GM19452 (cell line): ENCODE measurements around the gene FNBP1L.

Experiments
- ATAC-seq: cut with Tn5 transposase; IDR thresholded peaks from one replicate; pipeline ENCODE4 v1.9.1; 2021; ENCODE audit not compliant: unreplicated experiment

The FNBP1L gene

GRCh38 chr1:93591291-93591675, 143.4 kb downstream of the FNBP1L start:
- peak; percentile 27 for ATAC-seq

DNA sequence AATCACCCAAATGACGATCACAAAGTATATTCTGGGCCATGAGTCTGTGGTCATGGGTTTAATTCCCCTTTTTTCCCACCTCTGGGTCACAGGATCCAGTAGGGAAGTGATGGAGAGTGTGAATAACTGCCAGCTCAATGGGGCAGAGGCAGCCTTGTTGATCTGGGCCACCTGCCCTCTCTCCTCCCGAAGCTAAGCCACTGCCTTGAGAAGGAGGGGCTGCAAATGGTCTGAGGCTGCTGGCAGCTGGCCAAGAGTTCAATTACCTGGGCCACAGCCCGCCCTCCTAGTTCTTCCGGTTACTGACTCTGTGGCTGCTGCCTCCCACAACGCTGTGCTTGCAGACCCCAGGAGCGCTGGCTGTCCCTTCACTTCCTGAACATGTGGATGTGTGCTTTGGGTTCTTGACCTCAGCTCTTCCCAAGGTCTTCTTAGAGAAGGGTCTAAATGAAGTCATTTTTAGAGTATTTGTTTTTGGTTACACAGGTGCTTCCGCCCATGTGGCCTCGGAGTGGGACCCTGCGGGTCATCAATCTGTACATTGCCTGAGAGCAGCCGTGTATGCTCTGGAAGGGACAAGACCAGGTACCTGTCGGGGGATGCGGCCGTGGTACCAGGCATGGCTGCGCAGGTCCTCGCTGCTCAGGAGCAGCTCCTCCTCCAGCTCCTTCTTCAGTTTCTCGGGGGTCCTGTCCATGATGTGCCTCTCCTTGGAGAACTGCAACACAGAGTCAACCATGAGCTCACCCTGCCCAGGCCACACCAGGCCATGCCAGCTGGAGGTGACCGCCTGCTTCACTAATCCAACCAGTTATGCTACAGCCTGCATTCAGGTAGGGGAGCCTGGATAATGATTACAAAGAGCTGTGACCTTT, 144.0 kb downstream of the FNBP1L start:
- peak; percentile 83 for ATAC-seq

- ATAC-seq: no peak
Measured at GRCh38 chr1:93592551-93592949, 144.6 kb downstream of the FNBP1L start.

DNA sequence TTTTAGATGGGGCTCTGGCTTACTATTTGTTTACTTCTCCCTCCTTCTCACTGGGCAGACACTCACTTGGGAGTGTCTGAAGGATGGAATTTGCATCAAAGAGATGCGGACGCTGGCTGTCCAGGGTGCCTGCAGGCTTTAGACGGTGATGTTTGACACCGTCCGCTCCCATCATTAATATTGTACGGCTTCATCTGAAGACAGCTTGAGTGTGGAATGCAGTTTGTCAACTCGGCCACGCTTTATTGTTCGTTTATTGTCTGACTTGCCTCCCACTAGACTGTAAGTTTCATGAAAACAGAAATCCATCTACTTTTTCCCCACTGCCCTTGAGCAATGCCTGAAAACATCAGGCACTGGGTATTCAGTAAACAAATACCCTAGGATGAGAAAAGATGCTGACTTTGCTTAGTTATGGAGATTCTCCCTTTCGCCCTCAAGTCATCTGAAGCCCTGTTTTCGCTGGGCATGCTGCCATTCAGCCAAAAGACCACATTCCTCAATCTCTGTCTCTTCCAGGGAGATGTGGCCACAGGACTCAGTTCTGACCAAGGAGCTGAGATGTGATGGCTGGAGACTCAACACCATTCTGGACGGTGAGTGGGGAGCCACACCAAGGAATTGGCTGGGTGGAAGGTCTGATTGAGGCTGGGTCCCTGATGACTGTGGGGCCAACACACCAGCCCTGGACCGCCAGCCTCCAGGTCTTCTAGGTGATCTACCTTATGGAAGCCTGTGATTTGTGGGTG, 146.1 kb downstream of the FNBP1L start:
- ATAC-seq: no peak

GRCh38 chr1:93594603-93594880, 146.6 kb downstream of the FNBP1L start:
- no peak for ATAC-seq

DNA sequence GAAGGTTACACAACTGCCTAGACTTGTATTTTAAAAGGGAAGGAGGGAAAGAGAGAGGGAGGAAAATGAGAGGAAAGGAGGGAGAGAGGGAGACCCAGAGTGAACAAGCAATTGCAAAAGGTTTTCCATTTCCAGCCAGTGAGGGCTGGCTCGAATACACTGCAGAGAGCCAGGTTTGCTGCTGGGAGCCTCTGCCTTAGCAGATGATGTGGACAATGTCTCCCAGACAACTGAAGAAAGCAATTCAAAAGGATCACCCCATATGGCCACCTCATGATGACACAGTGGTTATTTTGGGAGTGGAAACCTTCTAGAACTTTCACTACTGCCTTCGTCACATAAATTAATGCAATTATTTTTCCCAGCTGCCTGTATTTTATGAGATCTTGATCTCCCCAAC, 147.3 kb downstream of the FNBP1L start:
- no peak for ATAC-seq

- no peak for ATAC-seq
Measured at GRCh38 chr1:93595743-93596142, 147.8 kb downstream of the FNBP1L start.

GRCh38 chr1:93596329-93597089, 148.6 kb downstream of the FNBP1L start:
- ATAC-seq: no peak

GRCh38 chr1:93597709-93598108, 149.8 kb downstream of the FNBP1L start:
- no peak for ATAC-seq

DNA sequence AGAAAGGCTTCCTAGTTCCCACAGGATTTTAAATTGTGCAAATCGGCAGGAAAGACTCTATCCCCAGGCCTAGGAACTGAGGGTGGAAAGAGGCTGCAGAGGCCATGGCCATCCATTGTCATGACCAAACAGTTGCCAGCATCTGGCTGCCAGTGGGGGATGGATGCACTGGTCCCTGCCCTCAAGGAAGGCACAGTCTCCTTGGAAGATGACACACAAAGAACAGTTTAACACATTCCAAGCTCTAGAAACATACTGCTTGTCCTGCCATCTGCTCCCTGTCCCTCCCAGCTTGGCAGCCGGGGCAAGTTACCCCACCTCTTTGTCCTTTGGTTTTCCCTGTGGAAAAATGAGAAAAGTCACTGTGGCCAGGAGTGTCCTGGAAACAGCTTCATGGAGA, 150.5 kb downstream of the FNBP1L start:
- ATAC-seq: no peak

DNA sequence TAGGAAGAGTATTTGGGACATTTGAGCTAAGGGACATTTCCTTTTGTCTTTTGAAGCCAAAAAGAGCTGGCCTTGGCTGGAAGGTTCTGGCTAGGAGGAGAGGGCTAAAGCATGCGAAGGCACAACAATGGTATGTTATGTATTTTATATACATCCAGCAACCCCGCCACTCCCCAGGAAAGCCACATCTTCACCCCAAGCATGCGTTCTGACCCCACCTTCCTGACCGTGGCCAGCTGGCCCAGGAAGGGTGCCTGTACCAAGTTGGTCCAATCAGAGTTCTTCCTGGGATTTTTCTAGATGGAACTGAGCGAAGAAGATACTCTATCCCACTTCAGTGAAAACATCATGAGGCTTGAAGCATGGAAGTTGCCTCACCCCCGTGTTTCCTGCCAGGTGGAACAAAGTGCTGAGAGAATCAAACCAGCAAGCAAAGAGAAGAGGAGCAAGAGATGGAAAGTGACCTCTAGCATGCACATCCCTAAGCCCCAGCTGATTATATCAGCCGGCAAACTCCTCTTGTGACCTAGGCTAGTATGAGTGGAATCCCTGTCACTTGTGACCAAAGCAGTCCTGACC, 151.0 kb downstream of the FNBP1L start:
- no peak for ATAC-seq

DNA sequence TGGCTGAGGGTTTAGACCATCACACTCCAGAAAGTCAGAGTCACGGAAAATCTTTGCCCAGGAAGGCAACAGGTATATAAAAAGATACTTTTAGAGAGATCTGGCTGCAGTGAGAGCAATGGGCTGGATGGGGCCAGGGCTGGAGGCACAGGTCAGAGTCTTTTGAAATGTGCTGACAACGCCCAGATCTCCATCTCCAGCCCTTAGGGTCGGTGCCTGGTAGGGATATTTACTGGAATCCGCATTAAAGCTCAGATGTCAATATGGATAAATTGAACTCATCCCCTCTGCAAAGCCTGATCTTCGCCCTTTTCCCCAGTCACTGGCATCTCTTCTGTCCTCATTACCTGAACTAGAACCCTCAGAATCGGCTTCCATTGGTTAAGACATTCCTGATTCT, 151.6 kb downstream of the FNBP1L start:
- ATAC-seq: no peak

- no peak for ATAC-seq
Measured at GRCh38 chr1:93600663-93601062, 152.7 kb downstream of the FNBP1L start.

- no peak for ATAC-seq
Measured at GRCh38 chr1:93601686-93602085, 153.8 kb downstream of the FNBP1L start.

DNA sequence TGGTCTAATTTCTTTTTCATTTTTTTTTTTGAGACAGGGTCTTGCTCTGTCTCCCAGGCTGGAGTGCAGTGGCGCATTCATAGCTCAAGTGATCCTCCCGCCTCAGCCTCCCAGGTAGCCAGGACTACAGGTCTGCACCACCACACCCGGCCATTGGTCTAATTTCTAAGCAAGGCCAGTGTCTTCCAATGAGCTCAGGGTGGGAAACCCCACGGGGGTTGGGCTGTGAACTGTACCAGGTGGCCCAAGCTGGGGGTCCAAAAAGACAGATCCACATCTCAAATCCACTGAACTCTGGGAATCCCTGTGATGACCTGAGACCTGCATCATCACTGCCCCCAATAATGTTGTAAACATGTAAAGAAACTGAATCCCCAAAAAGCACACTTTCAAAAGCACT, 154.2 kb downstream of the FNBP1L start:
- ATAC-seq: no peak

DNA sequence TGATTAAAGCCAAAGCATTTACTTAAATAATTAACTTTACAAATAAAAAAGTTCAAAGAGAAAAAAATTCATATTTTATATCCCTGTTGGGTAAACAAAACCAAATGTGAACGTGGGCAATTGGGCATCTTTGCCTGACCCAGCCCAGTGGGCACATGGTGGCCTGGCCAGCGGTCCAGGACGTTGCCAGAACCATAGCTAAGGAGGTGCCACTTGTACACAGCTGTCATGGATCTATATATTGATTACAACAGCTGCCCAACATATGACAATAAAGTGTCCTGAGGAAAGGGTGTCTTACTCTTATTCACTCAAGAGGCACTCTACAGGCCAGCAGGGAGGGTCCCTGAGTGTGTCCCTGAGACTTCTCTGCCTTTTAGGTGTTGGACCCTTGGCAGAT, 155.2 kb downstream of the FNBP1L start:
- no peak for ATAC-seq

DNA sequence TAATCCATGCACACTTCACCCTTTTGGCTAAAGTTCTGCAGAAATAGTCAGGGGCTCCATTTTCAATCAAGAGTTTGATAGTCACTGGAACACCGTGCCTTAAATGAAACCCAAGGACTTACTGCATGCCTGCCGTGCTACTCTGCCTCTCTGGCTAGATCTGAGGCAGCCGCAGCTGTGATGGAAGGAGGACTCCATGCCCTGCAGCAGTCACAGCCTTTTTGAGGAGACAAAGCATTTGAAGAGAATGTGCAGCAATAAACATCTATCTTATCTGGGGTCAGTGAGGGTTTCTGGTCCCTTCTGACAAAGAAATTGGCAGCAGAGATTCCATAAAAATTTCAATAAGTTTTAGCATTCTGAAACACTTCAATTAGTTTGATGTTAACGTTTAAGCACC, 155.7 kb downstream of the FNBP1L start:
- ATAC-seq: no peak
